ENCODE results near the gene NPAT. TPM values are rescaled to one million over a fixed set of nuclear protein-coding genes. Genes with fewer than 3 reads are reported as not detected.

NPAT gene
- total and polyA plus RNA-seq, 2 of the 13 experiments (the other 11 are each of a cell fraction or from before 2014, with no cell fraction given) = 4.4 to 11.2 TPM

DNA sequence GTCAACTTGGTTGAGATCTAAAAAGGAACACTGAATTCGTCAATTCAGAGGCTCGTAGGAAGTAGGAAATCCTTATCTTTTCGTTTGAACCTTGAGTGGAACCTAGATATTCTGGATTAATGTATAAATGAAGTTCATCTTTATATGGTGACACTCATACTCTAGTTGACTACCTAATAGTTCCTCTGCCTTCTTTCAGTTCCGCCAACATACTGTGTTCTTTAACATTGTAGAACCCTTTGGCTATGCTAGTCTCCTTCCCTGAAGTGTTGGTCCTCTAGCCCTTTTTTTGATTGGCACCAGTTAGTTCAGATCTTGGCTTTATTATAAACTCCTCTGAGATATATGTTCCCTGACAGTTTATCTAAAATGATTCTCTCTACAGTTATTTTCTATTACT is 1.9 kb upstream of the NPAT start:
- Histone ChIP-seq H3K9ac (ENCODE audit: insufficient read depth, low read depth, low read length) (peak overlapping the region; percentile 85), H3K36me3 (replicated peaks in 1 of 2; ENCODE audit: control insufficient read depth in 1 of 2, insufficient read depth in 2 of 2, low read length in 2 of 2) (peaks cover 0 to 10% of the 10 kb centered on the region in 2 experiments; a peak in 3 of 5 replicates), H4K20me1 (ENCODE audit: insufficient read depth, low read length) (no peaks in the 10 kb centered on the region), H3K27me3 (ENCODE audit: control insufficient read depth in 1 of 2, insufficient read depth in 2 of 2, low read length in 2 of 2) (peaks cover 0 to 2% of the 10 kb centered on the region in 2 experiments; a peak in 1 of 5 replicates), H3K4me2 (ENCODE audit: low read depth, low read length) (peak overlapping the region; percentile 89), H3K4me1 (ENCODE audit: insufficient read depth, low read length) (peaks cover 45% of the 10 kb centered on the region), H3K9me3 (ENCODE audit: low read length) (no peaks in the 10 kb centered on the region), H3K79me2 (ENCODE audit: insufficient read depth, low read length) (peaks cover 70% of the 10 kb centered on the region), H2AFZ (ENCODE audit: low read length) (no peak overlapping the region), H3K4me3 (replicated peaks in 1 of 3; ENCODE audit: insufficient read depth in 1 of 3, low read depth in 2 of 3, low read length in 3 of 3) (peak overlapping the region; percentile 79 to 91 (median 86); a peak in 5 of 6 replicates), H3K27ac (ENCODE audit: extremely low read length, insufficient read depth, low read length) (peak overlapping the region; percentile 94)
- intact Hi-C loops (cut with micrococcal nuclease; ENCODE audit: unreplicated experiment) = loop anchor here (5.0 kb wide), 2 partner anchors 102 to 423 kb away; partner anchors contain the start of gene ACAT1
- POLR2A ChIA-PET = interaction anchor here (5.7 kb wide), 1 partner anchor 9 kb away, joined by 56 read pairs; no protein-coding TSS in a partner anchor
- CTCF ChIA-PET (ENCODE audit: low intra/inter-chr PET ratio, low total read pairs) = no interaction called here
- DNase-seq (ENCODE audit: low spot score) (no peak), ATAC-seq (no peak), FAIRE-seq (no peak)
- TF ChIP-seq HMG20B (CRISPR knock-in tag; conservative IDR thresholded peaks at IDR 0.05) = no peak
- TF ChIP-seq YEATS2 (CRISPR knock-in tag; IDR thresholded peaks at IDR 0.05; ENCODE audit: borderline replicate concordance) = no peak
- TF ChIP-seq, protein P1, sequence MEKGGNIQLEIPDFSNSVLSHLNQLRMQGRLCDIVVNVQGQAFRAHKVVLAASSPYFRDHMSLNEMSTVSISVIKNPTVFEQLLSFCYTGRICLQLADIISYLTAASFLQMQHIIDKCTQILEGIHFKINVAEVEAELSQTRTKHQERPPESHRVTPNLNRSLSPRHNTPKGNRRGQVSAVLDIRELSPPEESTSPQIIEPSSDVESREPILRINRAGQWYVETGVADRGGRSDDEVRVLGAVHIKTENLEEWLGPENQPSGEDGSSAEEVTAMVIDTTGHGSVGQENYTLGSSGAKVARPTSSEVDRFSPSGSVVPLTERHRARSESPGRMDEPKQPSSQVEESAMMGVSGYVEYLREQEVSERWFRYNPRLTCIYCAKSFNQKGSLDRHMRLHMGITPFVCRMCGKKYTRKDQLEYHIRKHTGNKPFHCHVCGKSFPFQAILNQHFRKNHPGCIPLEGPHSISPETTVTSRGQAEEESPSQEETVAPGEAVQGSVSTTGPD (CRISPR knock-in tag; IDR thresholded peaks at IDR 0.05) = no peak
- TF ChIP-seq NR2F1 (CRISPR knock-in tag; IDR thresholded peaks at IDR 0.05) = no peak
- TF ChIP-seq ZNF552 (CRISPR knock-in tag; IDR thresholded peaks at IDR 0.05; ENCODE audit: borderline replicate concordance) = no peak
- TF ChIP-seq, protein P2, sequence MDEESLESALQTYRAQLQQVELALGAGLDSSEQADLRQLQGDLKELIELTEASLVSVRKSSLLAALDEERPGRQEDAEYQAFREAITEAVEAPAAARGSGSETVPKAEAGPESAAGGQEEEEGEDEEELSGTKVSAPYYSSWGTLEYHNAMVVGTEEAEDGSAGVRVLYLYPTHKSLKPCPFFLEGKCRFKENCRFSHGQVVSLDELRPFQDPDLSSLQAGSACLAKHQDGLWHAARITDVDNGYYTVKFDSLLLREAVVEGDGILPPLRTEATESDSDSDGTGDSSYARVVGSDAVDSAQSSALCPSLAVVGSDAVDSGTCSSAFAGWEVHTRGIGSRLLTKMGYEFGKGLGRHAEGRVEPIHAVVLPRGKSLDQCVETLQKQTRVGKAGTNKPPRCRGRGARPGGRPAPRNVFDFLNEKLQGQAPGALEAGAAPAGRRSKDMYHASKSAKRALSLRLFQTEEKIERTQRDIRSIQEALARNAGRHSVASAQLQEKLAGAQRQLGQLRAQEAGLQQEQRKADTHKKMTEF (CRISPR knock-in tag; IDR thresholded peaks at IDR 0.05) = no peak
- TF ChIP-seq FOXP1 (IDR thresholded peaks at IDR 0.05) = no peak
- no peak for TF ChIP-seq FOXP1 (CRISPR knock-in tag; IDR thresholded peaks at IDR 0.05)
- TF ChIP-seq, protein P3, sequence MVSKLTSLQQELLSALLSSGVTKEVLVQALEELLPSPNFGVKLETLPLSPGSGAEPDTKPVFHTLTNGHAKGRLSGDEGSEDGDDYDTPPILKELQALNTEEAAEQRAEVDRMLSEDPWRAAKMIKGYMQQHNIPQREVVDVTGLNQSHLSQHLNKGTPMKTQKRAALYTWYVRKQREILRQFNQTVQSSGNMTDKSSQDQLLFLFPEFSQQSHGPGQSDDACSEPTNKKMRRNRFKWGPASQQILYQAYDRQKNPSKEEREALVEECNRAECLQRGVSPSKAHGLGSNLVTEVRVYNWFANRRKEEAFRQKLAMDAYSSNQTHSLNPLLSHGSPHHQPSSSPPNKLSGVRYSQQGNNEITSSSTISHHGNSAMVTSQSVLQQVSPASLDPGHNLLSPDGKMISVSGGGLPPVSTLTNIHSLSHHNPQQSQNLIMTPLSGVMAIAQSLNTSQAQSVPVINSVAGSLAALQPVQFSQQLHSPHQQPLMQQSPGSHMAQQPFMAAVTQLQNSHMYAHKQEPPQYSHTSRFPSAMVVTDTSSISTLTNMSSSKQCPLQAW (CRISPR knock-in tag; IDR thresholded peaks at IDR 0.05) = no peak
- WGBS (ENCODE audit: low lambda C conversion rate) = 38% methylated on average over 4 of the region's 4 CpGs
- in situ Hi-C loops (cut with HindIII; ENCODE audit: extremely low pct_ligation_motif_present, low pct_unique_long_range_greater_than_20kb) = no loop called here
- BruUV-seq (replicated peaks) = no TSS peak

Measured in HepG2 (cell line).